IPS-NIHi11 (cell line): Measurements from ENCODE around the gene MLLT3.

Experiments used
- DNase-seq: peaks from one replicate; pipeline ENCODE4 v3.0.0; 2012; ENCODE audit warnings: mixed read lengths, low spot score

MLLT3 gene

GRCh38 chr9:20340511-20340861, 281.8 kb downstream of the MLLT3 start:
- DNase-seq = no peak

DNA sequence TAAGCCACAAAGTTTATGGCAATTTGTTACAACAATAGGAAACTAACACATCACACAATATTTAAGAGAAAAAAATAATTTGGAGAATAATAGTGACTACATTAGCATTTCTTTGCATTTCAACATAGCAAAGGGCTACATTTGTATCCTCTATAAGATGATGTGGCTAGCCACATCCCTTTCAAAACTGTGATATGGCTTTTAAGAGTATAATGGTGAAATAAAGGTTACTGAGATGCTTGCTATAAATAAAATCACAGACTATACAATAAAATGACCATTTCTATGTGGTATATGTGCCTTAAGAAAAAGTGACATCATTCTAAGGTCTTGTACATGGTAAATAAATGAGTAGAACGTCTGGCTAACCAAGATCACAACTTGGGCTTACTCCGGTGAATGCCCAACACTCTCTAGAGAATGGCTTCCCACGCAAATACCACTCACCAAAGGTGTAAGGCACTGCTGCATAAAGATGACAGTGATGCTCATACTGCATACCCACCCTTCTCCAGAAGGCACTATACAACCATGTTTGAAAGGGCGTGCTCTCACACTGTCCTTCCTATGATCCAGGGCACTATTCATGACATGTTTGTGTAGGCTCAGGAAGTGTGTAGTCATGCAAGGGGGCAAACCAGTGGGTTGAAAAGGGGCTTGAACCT, 286.5 kb downstream of the MLLT3 start:
- no peak for DNase-seq

- no peak for DNase-seq
These were observed 288.3 kb downstream of the MLLT3 start for GRCh38 chr9:20333991-20334390.

- DNase-seq = no peak
These were observed 291.1 kb downstream of the MLLT3 start for GRCh38 chr9:20331095-20331685.

DNA sequence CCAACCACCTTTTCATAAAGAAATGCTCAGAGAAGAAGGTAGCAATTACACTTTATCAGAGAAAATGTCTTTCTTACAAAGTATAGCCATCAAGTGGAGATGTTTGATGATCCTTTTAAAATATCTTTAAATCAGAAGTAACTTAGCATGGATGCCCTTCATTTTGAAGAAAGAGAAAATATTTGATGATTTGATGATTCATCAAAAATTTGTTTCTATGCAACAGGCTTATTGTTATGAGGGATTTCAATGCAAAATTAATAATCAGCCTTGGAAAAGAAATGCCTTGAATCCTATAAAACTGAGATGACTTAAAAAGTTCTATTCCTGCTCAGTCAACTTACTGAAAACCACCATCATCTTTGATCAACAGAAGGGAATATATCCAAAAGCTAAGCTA, 291.6 kb downstream of the MLLT3 start:
- no peak for DNase-seq

DNA sequence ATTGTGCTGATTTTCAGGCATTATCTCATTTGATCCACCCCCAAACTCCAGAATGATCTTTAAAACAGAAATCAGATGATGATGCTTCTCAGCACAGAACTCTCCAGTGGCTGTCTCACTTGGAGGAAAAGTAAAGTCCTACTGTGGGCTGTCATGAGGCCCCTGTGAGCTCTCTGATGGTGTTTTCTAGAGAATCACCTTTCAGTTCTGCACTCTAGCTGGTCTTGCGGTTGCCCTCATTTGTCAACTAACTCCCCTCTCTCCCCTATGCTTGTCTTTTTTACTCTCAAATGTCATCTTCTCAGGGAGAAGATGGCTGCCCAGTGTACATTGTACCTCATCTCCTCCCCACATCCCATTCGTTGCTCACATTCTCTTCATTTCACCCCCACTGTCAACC, 295.8 kb downstream of the MLLT3 start:
- no peak for DNase-seq

- no peak for DNase-seq
These were observed 297.3 kb downstream of the MLLT3 start for GRCh38 chr9:20325008-20325407.

GRCh38 chr9:20322212-20322611, 300.1 kb downstream of the MLLT3 start:
- DNase-seq = no peak

DNA sequence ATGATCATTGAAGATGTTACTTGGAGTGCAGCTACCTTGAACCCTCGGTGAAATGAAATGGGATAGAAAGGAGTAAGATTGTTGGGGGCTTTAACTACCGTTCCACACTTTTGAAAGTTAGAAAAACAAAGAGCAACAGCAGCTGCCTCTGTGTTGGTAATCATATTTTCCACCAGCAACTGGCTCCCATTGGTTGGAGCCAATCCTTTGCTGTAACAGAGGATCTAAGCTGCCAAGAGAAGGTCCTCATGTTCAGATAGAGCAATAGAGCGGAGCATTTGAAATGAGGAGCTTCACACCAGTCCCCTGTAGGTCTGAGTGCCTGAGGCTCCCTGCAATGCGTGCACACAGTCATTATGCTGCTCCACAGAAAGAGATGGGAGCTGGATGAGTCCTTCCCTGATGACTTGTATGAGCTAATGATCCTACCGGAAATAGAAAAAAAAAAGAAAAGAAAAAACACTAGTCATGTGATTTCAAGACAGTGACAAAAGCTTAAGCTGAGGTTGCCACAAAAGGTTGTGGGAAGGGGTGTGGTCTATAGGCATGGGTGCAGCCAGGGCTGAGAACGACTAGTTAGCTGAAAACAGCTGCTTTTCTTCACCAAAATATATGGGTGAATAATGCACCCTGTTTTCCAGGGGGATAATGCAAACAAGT, 300.7 kb downstream of the MLLT3 start:
- DNase-seq = no peak

GRCh38 chr9:20320921-20321320, 301.4 kb downstream of the MLLT3 start:
- DNase-seq = no peak

GRCh38 chr9:20319641-20320337, 302.5 kb downstream of the MLLT3 start:
- DNase-seq = no peak

GRCh38 chr9:20319241-20319640, 303.1 kb downstream of the MLLT3 start:
- no peak for DNase-seq

DNA sequence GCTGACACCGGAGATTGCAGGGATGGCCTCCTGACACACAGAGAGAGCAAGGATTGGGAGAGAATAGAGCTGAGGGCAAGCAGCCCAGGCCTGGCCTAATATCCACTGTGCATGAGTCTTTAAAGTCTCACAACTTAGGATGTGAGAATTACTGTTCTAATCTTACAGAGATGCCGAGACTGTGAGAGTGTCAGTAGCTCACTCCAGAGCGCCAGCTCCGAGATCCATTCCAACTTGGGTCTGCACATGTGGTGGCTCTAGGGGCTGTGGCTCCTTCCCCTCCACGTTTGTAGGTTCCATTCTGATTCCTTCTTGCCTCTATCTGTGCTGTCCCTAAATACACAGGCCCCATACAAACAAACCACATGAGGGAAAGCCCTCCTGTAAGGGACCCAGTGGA, 304.6 kb downstream of the MLLT3 start:
- no peak for DNase-seq

- DNase-seq = no peak
These were observed 305.9 kb downstream of the MLLT3 start for GRCh38 chr9:20316372-20316771.

DNA sequence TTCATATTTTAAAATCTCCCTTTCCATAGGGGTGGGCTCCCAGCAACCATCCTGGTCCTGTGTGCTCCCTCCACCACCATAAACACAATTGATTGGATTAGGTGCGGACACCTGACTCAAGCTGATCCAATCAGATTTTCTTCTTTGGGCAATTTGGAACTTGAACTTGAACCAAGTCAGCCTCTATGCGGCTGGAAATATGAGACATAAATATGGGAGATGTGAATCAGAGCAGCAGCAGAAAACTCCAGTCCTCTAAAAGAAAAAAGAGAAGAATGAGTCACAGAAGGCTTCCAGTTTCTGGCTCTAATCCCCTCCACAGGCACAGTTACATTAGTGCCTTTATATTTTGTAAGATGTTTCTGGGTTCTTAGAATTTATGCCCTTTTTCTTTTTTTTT, 306.6 kb downstream of the MLLT3 start:
- no peak for DNase-seq

DNA sequence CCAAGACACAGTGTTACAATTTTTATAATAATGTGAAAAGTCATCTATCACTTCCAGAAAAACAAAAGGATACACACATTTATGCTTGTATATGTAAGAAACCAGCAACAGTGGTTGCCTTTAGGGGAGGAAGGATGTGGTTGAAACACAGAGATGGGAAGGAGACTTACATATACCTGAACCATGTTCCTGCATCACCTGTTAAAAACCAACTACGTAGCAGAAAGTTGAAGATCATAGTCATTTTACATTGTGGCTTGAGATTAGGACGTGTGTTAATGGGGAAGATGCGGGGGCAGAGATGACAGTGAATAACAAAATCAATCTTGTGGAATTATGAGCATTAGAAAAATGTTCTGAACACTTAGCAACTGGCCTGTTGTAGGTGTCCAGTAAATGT, 307.3 kb downstream of the MLLT3 start:
- DNase-seq = no peak

DNA sequence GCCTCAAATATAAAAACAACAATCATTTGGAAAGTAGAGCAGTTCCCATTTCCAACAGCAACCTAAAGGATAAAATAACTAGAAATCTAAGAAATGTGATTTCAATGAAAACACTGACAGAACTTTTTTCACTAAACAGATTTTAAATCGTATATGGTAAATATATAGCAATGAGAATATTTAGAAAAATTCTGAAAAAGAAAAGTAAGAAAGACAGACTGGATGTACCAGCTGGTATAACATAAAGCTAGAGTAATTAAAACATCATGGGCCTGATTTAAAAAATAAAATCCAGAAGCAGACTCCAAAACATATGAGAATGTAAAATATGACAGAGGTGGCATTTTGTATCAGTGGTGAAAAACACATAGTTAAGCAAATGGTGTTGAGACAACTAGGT, 308.9 kb downstream of the MLLT3 start:
- DNase-seq = no peak

GRCh38 chr9:20312732-20313131, 309.6 kb downstream of the MLLT3 start:
- DNase-seq = no peak

GRCh38 chr9:20310024-20310423, 312.3 kb downstream of the MLLT3 start:
- no peak for DNase-seq

- DNase-seq = no peak
These were observed 313.2 kb downstream of the MLLT3 start for GRCh38 chr9:20309124-20309523.

- peak; percentile 43 for DNase-seq
These were observed 314.7 kb downstream of the MLLT3 start for GRCh38 chr9:20307621-20308020.

GRCh38 chr9:20305452-20305851, 316.8 kb downstream of the MLLT3 start:
- DNase-seq = no peak

GRCh38 chr9:20303996-20304395, 318.3 kb downstream of the MLLT3 start:
- peak; percentile 62 for DNase-seq
